ENCODE measurements around the gene PKP1.

PKP1 gene

DNA sequence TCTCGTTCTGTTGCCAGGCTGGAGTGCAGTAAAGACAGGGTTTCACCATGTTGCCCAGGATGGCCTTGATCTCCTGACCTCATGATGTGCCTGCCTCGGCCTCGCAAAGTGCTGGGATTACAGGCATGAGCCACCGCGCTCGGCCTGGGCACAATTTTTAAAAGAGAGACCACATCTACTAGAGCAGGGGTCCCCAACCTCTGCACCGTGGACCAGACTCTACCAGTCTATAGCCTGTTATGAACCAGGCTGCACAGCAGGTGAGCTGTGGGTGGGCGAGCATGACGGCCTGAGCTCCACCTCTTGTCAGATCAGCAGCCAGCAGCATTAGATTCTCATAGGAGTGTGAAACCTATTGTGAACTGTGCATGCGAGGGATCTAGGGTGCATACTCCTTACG lies 73.4 kb downstream of the PKP1 start:
- no peak for TF ChIP-seq ZFX (IDR thresholded peaks at IDR 0.05; ENCODE audit: borderline replicate concordance)
- no peak for TF ChIP-seq CTCF (IDR thresholded peaks at IDR 0.05)
- no peak overlapping the region for H3K27ac ChIP-seq

DNA sequence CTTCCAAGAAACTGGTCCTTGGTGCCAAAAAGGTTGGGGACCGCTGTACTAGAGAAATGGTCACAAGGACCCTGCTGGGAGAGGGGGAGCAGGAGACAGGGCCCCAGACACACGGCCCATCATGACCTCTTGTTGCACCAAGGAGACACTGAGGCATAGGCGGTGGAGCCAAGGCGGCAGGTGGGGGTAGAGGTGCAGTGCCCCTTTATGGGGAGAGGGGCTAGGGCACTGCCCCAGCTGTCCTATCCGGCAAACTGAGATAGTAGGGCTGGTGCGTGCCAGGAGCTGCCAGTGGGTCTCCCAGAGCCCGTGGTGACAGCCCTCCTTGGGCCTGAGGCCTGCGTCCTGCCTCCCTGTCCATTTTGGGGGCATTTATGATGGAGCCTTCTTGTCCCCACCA lies 73.9 kb downstream of the PKP1 start:
- TF ChIP-seq CTCF (IDR thresholded peaks at IDR 0.05), result no peak
- TF ChIP-seq ZFX (IDR thresholded peaks at IDR 0.05; ENCODE audit: borderline replicate concordance), result no peak

DNA sequence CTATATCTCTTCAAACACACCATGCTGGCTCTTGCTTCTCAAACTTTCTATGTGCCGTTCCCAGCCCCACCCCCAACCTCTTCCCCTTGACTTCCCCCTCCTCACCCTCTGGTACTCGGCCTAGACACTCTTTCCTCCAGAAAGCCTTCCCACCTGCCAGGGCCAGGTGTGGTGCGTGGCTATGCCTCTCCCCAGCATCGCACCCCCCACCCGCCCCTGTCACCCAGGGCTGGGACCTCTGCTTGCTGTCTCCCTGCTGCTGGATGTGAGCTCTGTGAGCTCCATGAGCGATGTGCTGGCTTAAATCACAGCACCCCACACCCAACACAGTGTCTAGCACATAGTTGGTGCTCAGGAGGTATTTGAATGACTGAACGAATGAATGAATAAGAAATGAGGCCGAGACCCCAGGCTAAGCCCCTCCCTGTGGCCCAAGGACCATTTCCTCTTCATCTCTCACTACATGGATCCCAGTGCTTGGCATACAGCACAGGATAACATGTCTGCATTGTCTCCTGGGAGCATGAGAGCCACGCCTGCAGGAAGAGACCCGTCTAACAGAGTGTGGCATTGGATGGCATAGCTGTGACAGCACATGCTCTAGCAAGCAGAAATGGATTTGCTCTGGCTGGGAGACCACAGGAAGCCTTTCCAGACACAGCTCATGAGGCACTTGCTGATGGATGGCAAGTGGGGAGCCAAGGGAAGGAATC lies 74.5 kb downstream of the PKP1 start:
- H3K27ac ChIP-seq, result no peak overlapping the region
- TF ChIP-seq CTCF (IDR thresholded peaks at IDR 0.05) (no peak), ZFX (IDR thresholded peaks at IDR 0.05; ENCODE audit: borderline replicate concordance) (no peak)

More for the DNA sequence above, 73.9 kb downstream of the PKP1 start:
- no peak overlapping the region for H3K27ac ChIP-seq

DNA sequence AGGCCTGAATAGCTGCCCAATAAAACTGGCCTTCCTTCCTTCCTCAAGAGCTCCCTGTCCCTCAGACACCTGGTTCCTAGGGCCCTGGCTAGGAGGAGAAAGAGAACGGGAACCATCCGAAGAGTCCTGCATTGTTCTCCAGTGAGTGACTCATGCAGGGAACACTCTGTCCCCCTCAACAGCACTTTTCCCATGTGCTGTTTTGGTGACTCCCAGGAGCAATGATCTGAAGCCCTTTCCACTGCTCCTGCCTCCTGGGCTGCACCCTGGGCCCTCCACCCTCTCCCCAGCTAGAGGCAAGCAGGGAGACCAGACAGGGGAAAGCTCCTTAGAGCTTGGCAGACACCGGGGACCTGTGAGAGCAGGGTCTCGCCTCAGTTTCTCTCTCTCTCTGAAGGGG lies 75.3 kb downstream of the PKP1 start:
- no peak for TF ChIP-seq CTCF (IDR thresholded peaks at IDR 0.05)
- no peak for TF ChIP-seq ZFX (IDR thresholded peaks at IDR 0.05; ENCODE audit: borderline replicate concordance)
- no peak overlapping the region for H3K27ac ChIP-seq

- no peak overlapping the region for H3K27ac ChIP-seq
- no peak for TF ChIP-seq ZFX (IDR thresholded peaks at IDR 0.05; ENCODE audit: borderline replicate concordance)
- TF ChIP-seq CTCF (IDR thresholded peaks at IDR 0.05), result no peak
Observed at GRCh38 chr1:201359031-201359872, 75.9 kb downstream of the PKP1 start.

DNA sequence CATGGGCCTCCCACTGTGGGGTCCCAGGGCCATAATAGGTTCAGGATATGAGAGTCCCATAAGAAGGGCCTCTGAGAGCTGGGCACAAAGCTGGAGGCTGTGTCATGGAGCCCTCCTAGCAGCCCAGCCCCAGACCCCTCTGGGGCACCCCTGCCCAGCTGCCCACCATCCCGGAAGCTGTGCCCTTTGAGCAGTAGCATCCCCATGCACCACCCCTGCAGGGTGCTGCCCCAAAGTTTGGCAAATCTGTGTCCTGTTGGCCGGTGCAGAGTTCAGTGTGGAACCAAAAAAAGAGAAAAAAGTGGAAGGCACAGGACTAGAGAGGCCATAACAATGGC lies 76.5 kb downstream of the PKP1 start:
- no peak overlapping the region for H3K27ac ChIP-seq
- no peak for TF ChIP-seq CTCF (IDR thresholded peaks at IDR 0.05)
- TF ChIP-seq ZFX (IDR thresholded peaks at IDR 0.05; ENCODE audit: borderline replicate concordance), result no peak

DNA sequence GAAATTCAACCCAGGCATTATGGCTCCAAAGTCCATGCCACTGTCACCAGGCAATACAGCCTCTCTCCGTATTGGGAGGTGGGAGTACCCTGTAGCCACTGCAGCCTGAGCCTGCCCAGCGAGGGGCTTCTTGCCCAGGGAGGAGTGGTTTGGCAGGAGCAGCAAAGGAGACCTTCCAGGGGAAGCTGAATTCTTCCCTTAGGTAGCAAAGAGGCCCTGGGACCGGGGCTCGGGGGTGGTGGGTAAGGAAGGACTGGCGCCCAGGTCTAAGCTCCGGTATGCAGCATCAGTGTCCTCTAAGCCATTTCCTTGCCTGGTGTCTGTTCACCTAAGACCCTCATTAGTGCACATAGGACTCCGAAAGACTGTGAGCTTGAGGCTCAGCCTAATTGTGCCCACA lies 77.2 kb downstream of the PKP1 start:
- no peak overlapping the region for H3K27ac ChIP-seq
- TF ChIP-seq CTCF (IDR thresholded peaks at IDR 0.05) (no peak), ZFX (IDR thresholded peaks at IDR 0.05; ENCODE audit: borderline replicate concordance) (no peak)

Data from 22Rv1 (cell line).